Fibroblast of skin of left quadriceps (primary cell): Measurements from ENCODE around the gene UBE2R2.
A peak's percentile ranks its signal among the peaks of the same experiment; 100 is the strongest.
"Not testable (repeated sequence)": the region's sequence is repeated elsewhere in the genome, so short reads cannot be mapped to it uniquely, and the experiment has no call there.

ENCODE experiments used
- DNase-seq, 2 experiments: peaks; one replicate each; pipeline ENCODE4 v3.0.0-alpha.2; 2013; ENCODE audit warnings: low read depth in 2 of 2

UBE2R2 gene

DNA sequence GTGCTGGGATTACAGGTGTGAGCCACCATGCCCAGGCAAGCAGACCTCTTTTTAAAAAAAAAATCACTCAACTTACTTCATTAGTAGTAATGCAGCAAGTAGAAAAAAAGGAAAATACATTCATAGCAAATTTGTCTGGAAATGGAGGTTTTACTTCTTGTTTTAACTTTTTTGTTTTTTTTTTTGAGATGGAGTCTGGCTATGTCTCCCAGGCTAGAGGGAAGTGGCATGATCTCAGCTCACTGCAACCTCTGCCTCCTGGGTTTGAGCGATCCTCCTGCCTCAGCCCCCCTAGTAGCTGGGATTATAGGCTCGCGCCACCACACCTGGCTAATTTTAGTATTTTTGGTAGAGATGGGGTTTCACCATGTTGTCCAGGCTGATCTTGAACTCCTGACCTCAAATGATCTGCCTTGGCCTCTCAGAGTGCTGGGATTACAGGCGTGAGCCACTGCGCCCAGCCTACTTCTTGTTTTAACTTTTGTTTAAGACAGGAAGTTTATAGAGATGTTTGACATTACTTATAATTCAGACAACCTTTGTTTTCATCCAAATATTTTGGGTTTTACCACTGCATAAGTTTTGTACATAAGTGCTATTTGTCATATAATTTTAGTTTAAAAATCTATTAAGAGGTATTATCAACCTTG, 26.5 kb downstream of the UBE2R2 start:
- no peak for DNase-seq

DNA sequence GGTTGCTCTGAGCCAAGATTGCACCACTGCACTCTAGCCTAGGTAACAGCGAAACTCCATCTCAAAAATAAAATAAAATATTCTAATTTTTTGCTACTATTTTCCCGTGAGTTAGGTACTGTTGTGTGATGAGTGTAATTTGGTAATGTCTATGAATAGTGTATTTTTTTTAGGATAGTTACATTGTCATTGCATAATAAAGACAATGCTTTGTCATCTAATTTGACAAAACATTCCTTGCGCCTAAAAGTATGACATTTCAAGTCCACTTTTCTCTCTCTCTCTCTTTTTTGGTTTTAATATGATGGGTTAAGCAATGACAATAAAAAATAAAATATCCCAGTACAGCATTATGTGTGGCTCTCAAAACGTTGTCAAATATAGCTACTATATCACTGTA, 29.3 kb downstream of the UBE2R2 start:
- DNase-seq = no peak

- not testable (repeated sequence) for DNase-seq
Observed at GRCh38 chr9:33847894-33848205, 30.9 kb downstream of the UBE2R2 start.

GRCh38 chr9:33850267-33850629, 33.3 kb downstream of the UBE2R2 start:
- no peak for DNase-seq

DNA sequence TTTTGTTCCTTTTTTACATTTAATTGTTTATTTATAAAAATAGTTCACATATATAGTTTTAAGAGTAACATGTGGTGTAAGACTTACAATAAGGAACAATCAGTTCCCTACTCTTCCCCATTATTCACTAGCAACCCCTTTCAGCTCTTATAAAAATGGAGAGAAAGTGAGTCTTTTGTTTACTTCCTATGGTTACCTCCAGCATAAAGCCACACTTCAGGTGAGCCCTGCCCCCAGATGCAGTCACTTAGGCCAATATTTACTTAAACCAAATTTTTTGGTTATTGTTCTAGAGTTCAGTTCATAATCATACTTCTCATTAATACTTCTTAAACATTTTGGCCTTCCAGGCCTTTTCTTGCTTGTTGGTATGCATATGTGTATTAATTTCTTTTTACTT, 33.7 kb downstream of the UBE2R2 start:
- DNase-seq = no peak

- DNase-seq = no peak
Observed at GRCh38 chr9:33851301-33851700, 34.3 kb downstream of the UBE2R2 start.

DNA sequence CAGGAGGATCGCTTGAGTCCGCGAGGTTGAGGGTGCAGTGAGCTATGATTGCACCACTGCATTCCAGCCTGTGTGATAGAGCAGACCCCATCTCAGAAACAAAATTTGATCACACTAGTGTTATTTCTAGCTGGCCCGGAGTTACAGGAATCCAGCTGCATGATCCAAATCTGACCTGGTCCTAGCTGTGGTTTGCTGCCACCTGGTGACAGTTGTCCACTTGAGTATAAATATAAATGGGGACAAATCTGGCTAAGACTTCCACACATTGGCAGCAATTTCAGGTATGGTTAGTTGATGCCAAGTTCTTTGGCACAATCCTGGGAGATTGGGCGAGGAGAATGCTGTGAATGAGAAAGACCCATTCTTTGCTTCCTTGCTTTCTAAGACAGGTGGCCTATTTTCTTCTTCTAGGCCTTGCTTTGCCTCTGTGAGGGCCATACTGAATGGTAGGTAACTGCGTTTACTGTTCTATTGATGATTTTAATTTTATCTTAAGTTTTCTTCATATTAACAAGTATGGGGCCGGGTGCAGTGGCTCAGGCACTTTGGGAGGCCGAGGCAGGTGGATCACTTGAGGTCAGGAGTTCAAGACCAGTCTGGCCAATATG, 35.4 kb downstream of the UBE2R2 start:
- no peak for DNase-seq

DNA sequence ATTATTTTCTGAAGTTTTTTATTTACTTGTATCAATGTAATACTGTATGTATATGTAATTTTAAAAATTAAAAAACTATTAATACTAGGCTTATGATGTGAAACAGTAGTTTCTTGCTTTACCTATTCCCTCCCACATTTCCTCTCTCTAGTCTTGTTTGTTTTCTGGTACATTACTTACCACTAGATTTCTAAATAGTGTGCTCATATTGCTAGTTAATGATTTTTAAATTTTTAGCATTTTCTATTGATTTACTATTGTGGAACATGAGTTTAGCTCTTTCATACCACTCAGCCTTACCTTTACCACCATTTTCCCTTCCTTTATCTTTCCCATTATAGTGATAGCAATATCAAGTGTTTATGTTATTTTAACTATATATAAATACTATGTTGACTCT, 39.3 kb downstream of the UBE2R2 start:
- no peak for DNase-seq

DNA sequence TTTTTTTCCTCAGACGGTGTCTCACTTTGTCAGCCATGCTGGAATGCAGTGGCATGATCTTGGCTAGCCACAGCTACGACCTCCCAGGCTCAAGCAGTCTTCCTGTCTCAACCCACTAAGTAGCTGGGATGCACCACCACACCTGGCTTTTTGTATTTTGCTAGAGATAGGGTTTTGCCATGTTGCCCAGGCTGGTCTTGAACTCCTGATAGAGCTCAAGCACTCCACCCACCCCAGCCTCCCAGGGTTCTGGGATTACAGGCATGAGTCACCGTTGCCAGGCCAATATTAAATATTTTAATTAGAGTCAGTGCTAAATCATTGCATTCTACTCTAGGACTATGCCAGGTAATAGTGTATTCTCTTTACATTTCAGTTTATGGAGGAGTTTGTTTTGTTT, 41.5 kb downstream of the UBE2R2 start:
- DNase-seq = no peak

GRCh38 chr9:33860200-33860871, 43.4 kb downstream of the UBE2R2 start:
- DNase-seq = no peak

GRCh38 chr9:33861917-33862453, 45.0 kb downstream of the UBE2R2 start:
- no peak for DNase-seq

- DNase-seq = not testable (repeated sequence)
Observed at GRCh38 chr9:33863027-33863426, 46.1 kb downstream of the UBE2R2 start.

DNA sequence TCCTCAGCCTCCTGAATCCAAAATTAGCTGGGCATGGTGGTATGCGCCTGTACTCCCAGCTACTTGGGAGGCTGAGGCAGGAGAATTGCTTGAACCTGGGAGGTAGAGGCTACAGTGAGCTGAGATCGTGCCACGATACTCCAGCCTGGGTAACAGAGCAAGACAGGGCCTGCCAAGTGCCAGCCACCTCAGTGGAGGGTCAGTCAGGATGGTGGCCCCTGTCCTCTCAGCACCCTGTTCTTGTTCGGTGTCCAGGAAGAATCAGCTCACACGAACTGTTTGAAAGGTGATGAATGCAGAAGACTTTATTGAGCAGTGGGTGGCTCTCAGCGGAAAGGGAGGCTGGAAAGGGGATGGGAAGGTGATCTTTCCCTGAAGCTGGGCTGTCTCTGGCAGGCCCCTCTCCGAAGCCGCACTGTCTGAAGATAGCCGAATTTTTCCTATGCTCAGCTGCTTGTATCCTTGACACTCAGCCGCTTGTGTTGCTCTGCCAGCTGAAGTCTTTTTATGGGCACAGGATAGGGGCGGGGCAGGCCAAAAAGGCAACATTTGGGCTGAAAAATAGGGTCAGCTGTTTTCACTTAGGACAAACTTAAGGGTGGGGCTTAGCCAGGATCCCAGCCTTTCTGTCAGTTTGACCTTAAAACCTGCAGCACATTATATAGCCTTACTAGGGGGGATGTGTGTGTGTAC, 50.9 kb downstream of the UBE2R2 start:
- DNase-seq = peak in 1 of 2 experiments; percentile 17

GRCh38 chr9:33868440-33868973, 51.5 kb downstream of the UBE2R2 start:
- peak; percentile 53 to 55 for DNase-seq

DNA sequence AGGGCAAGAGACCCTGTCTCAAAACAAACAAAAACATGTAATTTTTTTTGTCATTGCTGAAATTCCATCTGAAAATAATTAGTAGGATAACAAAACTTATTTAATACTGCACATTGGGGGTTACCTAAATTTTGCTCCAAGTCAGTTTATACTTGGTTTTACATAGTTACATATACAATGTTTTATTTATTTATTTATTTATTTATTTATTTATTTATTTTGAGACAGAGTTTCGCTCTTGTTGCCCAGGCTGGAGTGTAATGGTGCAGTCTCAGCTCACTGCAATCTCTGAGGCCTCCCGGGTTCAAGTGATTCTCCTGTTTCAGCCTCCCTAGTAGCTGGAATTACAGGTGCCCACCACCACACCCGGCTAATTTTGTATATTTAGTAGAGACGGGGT, 52.3 kb downstream of the UBE2R2 start:
- DNase-seq = not testable (repeated sequence)

DNA sequence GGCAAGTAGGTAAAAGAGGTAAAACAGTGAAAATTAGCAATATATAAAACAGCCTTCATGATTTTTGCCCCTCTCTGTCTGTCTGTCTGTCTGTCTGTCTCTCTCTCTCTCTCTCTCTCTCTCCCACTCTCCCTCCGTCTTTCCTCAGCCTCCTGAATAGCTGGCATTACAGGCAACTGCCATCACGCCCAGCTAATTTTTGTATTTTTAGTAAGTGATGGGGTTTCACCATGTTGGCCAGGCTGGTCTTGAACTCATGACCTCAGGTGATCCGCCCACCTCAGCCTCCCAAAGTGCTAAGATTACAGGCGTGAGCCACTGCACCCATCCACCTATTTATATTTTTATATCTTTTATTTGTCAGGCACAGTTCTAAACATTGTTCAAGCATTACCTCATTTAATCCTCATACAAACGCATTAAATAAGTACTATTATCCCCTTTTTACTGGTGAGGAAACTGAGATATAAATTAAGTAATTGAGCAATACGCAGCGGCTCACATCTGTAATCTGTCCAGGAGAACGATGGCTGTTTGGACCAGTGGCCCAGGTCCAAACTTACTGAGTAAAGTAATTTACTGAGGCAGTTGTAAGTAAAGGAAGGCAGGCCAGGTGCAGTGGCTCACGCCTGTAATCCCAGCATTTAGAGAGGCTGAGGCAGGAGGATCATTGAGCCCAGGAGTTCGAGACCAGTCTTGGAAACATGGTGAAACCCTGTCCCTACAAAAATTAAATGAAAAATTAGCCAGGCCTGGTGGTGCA, 60.9 kb downstream of the UBE2R2 start:
- DNase-seq = no peak

- DNase-seq = no peak
Observed at GRCh38 chr9:33878691-33879366, 61.9 kb downstream of the UBE2R2 start.

DNA sequence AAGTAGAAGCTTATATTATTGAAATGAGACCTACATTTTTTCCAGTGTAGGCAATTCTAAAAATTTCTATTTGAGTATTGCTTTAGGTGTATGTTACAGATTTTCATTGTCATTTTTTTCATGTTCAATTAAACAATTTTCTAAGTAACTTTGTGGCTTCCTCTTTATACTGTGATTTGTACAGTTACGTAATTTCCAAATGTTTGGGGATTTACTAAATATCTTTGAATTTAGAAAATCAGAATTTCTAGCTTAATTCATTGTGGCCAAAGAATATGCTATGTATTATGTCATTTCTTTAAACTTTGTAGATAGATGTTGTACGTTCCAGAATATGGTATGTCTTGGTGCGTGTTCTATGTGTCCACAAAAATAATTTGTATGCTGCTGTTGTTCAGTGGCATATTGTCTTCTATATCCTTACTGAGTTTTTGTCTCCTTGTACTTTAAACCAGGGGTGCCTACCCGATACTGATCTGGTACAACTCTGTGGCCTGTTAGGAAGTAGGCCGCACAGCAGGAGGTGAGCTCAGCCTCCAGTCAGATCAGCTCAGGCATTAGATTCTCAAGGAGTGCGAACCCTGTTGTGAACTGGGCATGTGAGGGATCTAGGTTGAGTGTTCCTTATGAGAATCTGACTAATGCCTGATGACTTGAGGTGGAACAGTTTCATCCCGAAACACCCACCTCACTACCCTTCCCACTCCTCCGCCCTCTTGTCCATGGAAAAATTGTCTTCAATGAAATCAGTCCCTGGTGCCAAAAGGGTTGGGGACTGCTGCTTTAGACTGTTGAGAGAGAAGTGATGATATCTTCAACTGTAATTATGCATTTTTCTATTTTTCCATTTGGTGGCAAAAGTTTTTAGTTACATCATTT, 63.5 kb downstream of the UBE2R2 start:
- DNase-seq = no peak

- no peak for DNase-seq
Observed at GRCh38 chr9:33881635-33882034, 64.7 kb downstream of the UBE2R2 start.
